ENCODE results near the gene GALNT15.

DNA sequence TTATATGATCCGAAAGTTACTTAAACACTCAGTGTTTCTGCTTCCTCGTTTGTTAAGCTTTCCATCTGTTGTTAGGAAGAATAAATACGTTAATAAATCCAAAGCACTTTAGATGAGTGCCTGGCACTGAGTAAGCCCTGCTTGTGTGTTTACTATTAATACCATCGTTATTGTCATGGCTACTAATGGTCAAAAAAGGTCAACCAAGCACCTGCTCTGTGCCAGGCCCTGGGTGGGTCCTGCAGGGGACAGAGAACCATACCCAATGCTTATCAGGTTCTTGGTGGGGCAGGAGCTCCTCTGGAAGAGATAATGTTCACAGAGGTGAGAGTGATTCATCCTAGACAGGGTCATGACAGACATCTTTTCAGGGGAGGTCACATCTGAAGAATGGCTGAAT, 39.9 kb downstream of the GALNT15 start:
- TF ChIP-seq TEAD4 (IDR thresholded peaks at IDR 0.05) (no peak), EP300 (IDR thresholded peaks at IDR 0.05; ENCODE audit: borderline replicate concordance) (no peak), EGR1 (IDR thresholded peaks at IDR 0.05) (no peak)

All from Ishikawa (cell line).